Activated T-helper 1 cell treated with anti-CD3 and anti-CD28 coated beads, Interleukin-12 subunit alpha, Interleukin-12 subunit beta, Interleukin-2, Interleukin-4 antibody, amounts not matched to agents 30 ng/mL and 10 ng/mL and 1 ng/mL, durations not matched to agents 14 hours and 24 hours and 36 hours (primary cell): Measurements from ENCODE around the gene RANBP1. TPM values are rescaled to one million over a fixed set of nuclear protein-coding genes. Genes with fewer than 3 reads are reported as not detected.
"Not testable (repeated sequence)": the region's sequence is repeated elsewhere in the genome, so short reads cannot be mapped to it uniquely, and the experiment has no call there.

Experiments used
- DNase-seq: peaks from one replicate; pipeline ENCODE4 v3.0.0; 2021; ENCODE audit warnings: low spot score
- H3K27ac Mint-ChIP-seq: one replicate; pipeline ENCODE4 v1.8.0; 2021; ENCODE audit warnings: mild to moderate bottlenecking, mixed read lengths
- H3K27me3 Mint-ChIP-seq: one replicate; pipeline ENCODE4 v1.8.0; 2022; ENCODE audit warnings: mild to moderate bottlenecking, moderate library complexity, mixed read lengths; ENCODE audit not compliant: insufficient read depth
- H3K36me3 Mint-ChIP-seq: one replicate; pipeline ENCODE4 v1.8.0; 2021; ENCODE audit warnings: low read depth, mixed read lengths
- H3K4me1 Mint-ChIP-seq: one replicate; pipeline ENCODE4 v1.8.0; 2021; ENCODE audit warnings: low read depth, mixed read lengths
- H3K4me3 Mint-ChIP-seq: one replicate; pipeline ENCODE4 v1.8.0; 2021; ENCODE audit warnings: mild to moderate bottlenecking, moderate library complexity, mixed read lengths
- H3K9me3 Mint-ChIP-seq: one replicate; pipeline ENCODE4 v1.8.0; 2021; ENCODE audit warnings: mixed read lengths
- intact Hi-C: fragments of 100-400 bp; cut with micrococcal nuclease; formaldehyde crosslinking; loops from one replicate; pipeline ENCODE4 v1.15.1; 2024
- total RNA-seq: library from RNA; stranded (reverse); gene quantifications from 2 replicates; pipeline ENCODE4 v1.2.3, GENCODE V29; 2022

Gene RANBP1
- total RNA-seq, 1 donor from 2014 or later = 509 TPM

DNA sequence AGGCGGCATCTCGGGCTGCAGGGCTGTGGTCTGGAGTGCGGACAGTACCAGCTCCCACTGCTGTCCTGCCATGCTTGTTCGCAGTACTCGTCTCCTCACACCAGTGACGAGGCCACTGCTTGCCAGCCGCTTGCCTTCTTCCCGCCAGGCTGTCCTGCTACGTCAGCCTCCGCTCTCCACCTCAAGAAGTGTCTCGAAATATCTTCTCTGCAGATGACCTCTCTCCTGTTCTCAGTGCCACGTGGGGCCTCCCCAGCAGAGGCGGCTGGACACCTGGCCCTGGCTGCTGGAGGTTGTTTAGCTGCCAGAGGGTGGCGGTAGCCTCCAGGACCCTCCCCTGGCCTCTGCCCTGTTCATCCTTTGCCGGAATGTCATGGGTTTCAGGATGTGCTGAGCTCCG lies 38.0 kb downstream of the RANBP1 start:
- no peak overlapping the region for H3K27ac Mint-ChIP-seq
- no peaks in the 10 kb centered on the region for H3K4me1 Mint-ChIP-seq
- no peak overlapping the region for H3K4me3 Mint-ChIP-seq
- H3K36me3 Mint-ChIP-seq = no peaks in the 10 kb centered on the region
- H3K27me3 Mint-ChIP-seq = peaks cover 4% of the 10 kb centered on the region
- H3K9me3 Mint-ChIP-seq = no peaks in the 10 kb centered on the region
- intact Hi-C loops = no loop called here
- no peak for DNase-seq

DNA sequence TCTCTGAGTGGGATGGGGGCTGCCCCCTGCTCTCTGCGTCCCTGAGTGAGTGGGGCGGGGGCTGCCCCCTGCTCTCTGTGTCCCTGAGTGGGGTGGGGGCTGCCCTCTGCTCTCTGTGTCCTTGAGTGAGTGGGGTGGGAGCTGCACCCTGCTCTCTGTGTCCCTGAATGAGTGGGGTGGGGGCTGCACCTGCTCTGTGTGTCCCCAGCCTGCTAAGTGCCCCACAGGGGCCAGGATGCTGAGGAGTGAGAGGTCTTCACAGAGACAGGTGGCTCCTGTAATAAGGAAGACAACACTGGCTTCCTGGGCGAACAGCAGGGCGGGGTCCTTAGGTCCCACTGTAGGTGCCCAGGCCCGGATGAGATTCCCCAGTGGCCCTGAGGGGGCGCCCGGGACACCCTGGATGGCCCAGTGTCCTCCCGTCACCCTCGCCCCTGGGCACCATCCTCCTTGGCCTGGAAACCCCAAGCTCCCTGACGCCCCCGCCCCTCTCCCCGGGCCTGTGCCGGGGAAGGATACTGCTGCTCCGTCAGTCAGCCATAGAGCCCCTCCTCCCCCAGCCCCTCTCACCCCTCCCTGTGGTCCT lies 38.8 kb downstream of the RANBP1 start:
- intact Hi-C loops = no loop called here
- DNase-seq = no peak
- Mint-ChIP-seq H3K27me3 (peaks cover 4% of the 10 kb centered on the region), H3K4me1 (no peaks in the 10 kb centered on the region), H3K4me3 (no peak overlapping the region), H3K36me3 (no peaks in the 10 kb centered on the region), H3K27ac (no peak overlapping the region), H3K9me3 (no peaks in the 10 kb centered on the region)

DNA sequence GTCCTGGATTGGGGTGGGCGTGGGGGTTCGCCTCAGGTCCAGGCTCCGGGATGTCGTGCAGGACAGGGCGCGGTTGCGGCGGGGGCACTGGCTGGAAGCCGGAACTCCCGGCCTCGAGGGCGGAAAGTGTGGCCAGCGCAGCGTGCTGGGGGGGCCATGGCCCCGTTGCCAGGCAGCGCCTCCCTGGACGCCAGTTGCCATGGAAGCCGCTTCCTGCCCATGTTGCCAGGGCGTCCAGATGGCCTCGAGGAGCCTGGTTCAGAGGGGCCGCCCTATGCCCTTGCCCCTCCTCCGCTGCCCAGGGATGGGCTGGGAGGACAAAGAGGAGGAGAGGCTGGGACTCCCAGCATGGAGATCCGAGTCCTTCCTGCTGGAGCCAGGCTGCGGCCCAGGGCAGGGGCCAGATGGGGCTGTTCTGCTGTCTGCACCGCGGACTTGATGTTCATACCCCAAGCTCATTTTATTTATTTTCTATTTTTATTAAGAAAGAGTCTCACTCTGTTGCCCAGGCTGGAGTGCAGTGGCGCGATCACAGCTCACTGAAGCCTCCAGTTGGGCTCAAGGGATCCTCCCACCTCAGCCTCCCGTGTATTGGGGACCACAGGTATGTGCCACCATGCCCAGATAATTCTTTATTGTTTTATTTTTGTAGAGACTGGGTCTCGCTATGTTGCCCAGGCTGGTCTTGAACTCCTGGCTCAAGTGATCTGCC lies 39.6 kb downstream of the RANBP1 start:
- no peaks in the 10 kb centered on the region for H3K36me3 Mint-ChIP-seq
- H3K27me3 Mint-ChIP-seq = peaks cover 4% of the 10 kb centered on the region
- no peaks in the 10 kb centered on the region for H3K4me1 Mint-ChIP-seq
- no peak overlapping the region for H3K27ac Mint-ChIP-seq
- DNase-seq = peak; percentile 16
- H3K9me3 Mint-ChIP-seq = no peaks in the 10 kb centered on the region
- H3K4me3 Mint-ChIP-seq = no peak overlapping the region
- intact Hi-C loops = no loop called here

DNA sequence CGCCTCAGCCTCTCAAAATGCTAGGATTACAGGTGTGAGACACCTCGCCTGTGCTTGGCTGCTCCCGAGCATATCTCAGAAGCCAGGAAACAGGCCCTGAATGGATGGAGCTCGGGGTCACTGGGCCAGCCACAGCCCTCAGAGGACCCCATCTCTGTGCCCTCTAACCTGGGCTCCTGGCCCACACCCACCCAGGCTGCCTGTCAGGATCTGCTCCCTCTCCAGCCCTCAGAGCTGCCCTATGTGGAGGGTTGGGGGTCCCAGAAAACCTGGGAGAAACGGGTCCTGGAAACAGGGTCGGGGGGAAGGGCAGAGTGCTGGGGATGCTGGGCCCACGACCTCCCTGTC lies 40.1 kb downstream of the RANBP1 start:
- intact Hi-C loops = no loop called here
- Mint-ChIP-seq H3K4me3 (no peak overlapping the region), H3K9me3 (no peaks in the 10 kb centered on the region), H3K27me3 (peaks cover 4% of the 10 kb centered on the region), H3K4me1 (no peaks in the 10 kb centered on the region), H3K27ac (no peak overlapping the region), H3K36me3 (no peaks in the 10 kb centered on the region)
- DNase-seq = no peak

DNA sequence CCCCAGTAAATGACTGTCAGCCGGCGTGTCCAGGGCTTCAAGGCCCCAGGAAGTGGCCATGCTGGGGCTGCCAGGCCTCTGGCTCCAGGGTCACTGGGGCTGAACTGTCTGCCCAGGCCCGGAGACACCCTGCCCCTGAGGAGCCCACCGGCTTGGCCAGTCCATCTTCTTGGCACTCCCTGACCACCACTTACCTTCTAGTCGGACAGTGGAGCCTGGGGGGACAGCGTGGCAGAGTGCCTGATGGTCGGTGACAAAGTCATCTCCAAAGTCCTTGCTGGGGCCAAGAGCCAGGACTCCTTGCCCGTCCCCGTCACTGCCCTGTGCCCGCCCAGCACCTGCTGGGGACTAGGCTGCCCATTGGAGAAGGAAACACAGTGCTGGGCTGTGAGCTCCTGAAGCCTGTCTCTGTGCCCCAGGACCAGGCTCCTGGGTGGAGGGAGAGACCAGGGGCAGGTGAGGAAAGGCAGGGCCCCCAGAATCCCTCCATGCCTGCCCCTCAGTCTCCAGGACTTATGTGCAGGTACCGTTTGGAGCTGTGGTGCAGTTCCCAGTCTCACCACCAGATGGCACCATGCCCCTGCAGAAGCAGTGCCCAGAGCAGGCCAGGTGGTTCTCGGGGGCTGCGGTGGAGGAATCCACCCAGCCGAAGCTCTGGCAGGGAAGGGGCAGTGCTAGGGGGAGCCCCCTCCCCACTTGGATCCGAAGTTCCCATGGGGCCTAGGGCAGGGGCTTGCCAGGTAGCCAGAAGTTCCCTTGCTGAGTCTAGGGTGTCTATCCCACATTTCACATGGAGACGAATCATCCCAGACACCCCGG lies 40.9 kb downstream of the RANBP1 start:
- H3K27me3 Mint-ChIP-seq = peaks cover 4% of the 10 kb centered on the region
- no peaks in the 10 kb centered on the region for H3K36me3 Mint-ChIP-seq
- no peak overlapping the region for H3K27ac Mint-ChIP-seq
- no peaks in the 10 kb centered on the region for H3K9me3 Mint-ChIP-seq
- peak; percentile 74 for DNase-seq
- no peak overlapping the region for H3K4me3 Mint-ChIP-seq
- intact Hi-C loops = loop anchor here (1.0 kb wide), 3 partner anchors 111 to 299 kb away; partner anchors contain the start of gene RTN4R
- H3K4me1 Mint-ChIP-seq = no peaks in the 10 kb centered on the region

DNA sequence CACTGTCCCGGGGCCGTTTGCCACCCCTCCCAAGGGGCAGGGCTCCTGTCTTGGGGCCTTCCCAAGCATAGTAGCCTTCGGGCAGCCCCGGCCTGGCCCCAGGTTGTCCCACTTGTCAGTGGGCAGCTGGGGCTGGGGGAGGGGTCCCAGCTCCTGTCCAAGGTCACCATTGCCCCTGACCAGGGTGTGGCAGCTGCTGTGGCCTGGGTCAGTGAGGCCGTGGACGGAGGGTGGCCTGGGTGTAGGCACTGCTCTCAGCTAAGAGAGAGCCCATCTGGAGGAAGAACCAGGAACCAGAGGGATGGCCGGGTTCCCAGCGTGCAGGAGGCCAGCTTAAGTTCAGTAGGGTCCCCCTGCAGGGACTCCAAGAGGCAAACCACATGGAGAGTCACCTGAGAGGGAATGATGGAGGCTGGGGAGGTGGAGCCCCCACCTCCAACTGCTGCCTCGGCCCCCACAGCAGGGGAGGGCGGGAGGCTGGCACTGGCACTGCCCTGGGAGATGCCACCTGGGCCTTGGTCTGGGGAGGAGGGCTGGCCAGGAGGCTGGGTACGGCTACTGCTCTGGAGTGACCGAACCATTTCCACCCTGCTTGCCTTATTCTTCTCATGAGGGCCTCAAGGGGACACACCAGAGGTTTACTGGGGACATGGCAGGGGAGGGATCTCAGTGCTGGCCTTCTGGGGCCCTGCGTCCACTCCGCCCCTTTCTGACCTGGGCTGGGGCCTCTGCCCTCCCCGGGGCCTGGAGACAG lies 41.7 kb downstream of the RANBP1 start:
- Mint-ChIP-seq H3K27ac (no peak overlapping the region), H3K4me1 (no peaks in the 10 kb centered on the region), H3K4me3 (no peak overlapping the region), H3K36me3 (no peaks in the 10 kb centered on the region), H3K9me3 (no peaks in the 10 kb centered on the region), H3K27me3 (peaks cover 4% of the 10 kb centered on the region)
- intact Hi-C loops = loop anchor here (1.0 kb wide), 3 partner anchors 111 to 299 kb away; partner anchors contain the start of gene RTN4R
- DNase-seq = no peak

DNA sequence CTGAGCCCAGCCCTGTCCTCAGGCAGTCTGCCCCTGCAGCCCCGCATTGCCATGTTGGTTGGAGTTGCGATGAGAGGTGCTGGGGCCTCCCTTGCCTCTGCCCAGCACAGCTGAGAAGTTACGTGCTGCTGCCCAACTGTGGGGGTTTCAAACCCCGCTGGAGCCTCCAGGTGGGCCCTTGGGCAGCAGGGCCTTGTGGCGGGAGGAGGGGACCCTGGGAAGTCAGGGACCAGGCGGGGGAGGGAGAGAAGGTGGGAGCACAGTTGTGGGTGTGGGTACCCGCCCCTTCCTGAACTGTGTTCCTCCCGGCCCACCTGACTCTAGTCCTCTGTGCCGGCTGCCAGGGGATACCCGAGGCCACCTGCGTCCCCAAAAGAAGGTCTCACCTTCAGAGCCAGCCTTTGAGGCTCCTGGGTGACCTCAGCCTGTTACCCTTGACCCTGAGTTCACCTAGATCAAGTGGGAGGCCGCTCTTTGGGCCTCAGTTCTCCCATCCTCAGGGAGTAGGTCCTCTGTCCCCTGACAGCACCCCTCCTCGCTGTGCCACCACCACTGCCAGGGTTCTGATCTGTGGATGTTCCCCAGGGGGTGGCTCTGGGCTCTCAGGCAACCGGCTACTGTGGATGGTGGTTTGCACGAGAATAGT lies 42.6 kb downstream of the RANBP1 start:
- Mint-ChIP-seq H3K9me3 (no peaks in the 10 kb centered on the region), H3K4me1 (no peaks in the 10 kb centered on the region), H3K27me3 (peaks cover 4% of the 10 kb centered on the region), H3K36me3 (no peaks in the 10 kb centered on the region), H3K27ac (no peak overlapping the region), H3K4me3 (no peak overlapping the region)
- no peak for DNase-seq
- intact Hi-C loops = no loop called here

DNA sequence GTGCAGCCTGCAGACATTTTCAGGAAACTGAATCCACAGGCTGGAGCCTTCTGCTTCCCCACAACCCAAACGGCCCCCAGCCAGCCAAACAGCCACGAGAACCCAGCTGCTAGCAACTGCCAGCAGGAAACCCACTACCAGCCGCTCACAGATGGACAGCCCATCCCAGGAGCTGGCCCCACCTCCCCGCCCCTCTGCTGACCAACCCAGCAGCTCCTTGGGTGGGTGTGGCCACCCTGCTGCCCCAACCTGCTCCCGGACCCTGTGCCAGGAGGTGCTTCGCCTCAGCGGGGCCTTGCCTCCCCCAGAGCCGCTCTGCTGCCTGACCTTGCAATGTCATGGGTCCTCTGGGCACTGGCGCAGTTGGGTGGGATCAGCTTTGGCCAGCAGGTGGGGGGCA lies 43.2 kb downstream of the RANBP1 start:
- Mint-ChIP-seq H3K9me3 (no peaks in the 10 kb centered on the region), H3K4me1 (no peaks in the 10 kb centered on the region), H3K4me3 (no peak overlapping the region), H3K27ac (no peak overlapping the region), H3K36me3 (no peaks in the 10 kb centered on the region), H3K27me3 (peaks cover 4% of the 10 kb centered on the region)
- intact Hi-C loops = no loop called here
- no peak for DNase-seq

DNA sequence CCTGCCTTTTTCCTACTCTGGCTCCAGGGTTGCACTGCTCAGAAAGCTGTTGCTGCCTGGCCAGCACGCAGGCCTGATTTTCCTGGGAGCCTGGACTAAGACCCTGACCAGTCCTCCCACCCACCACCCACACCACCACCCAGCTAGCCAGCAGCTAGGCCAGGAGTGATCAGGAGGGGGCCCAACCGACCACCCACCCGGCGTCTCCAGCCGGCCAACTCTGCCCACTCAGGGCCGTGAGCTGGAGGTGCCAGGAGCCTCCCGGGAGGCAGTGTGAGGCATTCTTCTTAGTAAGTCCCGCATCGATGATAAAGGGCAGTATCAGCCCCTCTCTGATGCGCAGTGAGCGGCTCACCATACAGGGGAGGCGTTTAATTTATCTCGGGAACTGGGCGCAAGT lies 43.6 kb downstream of the RANBP1 start:
- H3K4me1 Mint-ChIP-seq, intact Hi-C loops, H3K9me3 Mint-ChIP-seq, H3K27me3 Mint-ChIP-seq, H3K4me3 Mint-ChIP-seq, DNase-seq, H3K36me3 Mint-ChIP-seq, H3K27ac Mint-ChIP-seq: not testable (repeated sequence)

DNA sequence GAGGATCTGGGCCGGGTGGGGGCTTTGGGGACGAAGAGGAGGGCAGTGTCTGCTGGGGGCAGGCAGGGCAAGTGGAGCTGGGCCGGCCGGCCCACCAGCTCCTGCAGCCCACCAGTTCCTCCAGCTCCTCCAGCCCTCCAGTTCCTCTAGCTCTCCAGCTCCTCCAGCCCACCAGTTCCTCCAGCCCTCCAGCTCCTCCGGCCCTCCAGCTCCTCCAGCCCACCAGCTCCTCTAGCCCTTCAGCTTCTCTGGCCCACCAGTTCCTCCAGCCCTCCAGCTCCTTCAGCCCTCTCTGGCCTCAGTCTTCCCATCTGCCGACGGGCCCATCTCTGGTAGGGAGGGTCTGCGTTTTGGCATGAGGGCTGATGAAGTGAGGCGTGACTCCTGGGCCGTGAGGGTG lies 44.1 kb downstream of the RANBP1 start:
- Mint-ChIP-seq H3K4me1 (no peaks in the 10 kb centered on the region), H3K36me3 (no peaks in the 10 kb centered on the region), H3K9me3 (peaks cover 4% of the 10 kb centered on the region), H3K4me3 (no peak overlapping the region), H3K27ac (no peak overlapping the region), H3K27me3 (peaks cover 4% of the 10 kb centered on the region)
- intact Hi-C loops = no loop called here
- no peak for DNase-seq

DNA sequence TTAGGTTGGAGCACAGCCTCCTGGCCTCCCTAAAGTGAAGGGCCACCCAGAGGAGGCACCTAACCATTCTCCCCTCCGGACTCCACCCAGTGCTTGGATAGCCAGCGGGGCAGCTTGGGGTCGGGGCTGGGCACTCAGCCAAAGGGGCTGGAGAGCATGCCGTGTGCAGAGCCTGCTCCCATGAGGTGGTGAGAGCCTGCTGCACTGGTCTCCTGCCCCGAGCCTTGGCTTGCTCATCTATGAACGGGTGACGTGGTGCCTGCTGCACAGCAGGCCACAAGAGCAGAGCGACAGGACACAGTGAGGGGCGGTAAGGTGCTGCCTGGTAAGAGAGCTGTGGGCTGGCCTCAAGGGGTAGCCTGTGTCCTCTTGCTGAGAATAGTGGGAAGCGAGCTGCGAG lies 49.0 kb downstream of the RANBP1 start:
- no peaks in the 10 kb centered on the region for H3K27me3 Mint-ChIP-seq
- H3K36me3 Mint-ChIP-seq = no peaks in the 10 kb centered on the region
- DNase-seq = no peak
- peaks cover 4% of the 10 kb centered on the region for H3K9me3 Mint-ChIP-seq
- H3K27ac Mint-ChIP-seq = no peak overlapping the region
- H3K4me3 Mint-ChIP-seq = no peak overlapping the region
- intact Hi-C loops = no loop called here
- H3K4me1 Mint-ChIP-seq = no peaks in the 10 kb centered on the region

DNA sequence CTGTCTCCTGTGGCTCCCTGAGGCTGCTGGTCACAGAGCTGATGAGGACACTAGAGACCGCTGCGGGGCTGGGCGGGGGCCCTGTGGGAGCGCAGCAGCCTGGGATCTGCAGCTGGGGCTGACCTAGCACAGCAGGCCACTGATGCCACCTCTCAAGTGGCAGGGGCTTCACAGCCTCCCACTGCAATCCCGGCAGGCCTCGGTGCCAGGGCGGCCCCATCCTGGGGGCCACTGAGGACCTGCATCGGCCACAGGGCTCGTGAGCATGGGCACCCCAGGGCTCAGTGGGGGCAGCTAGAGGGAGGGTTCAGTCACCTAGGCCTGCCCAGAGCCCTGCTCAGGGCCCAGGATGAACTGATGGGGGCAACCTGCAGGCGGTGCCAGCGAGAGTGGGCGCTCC lies 49.5 kb downstream of the RANBP1 start:
- DNase-seq = no peak
- Mint-ChIP-seq H3K9me3 (peaks cover 4% of the 10 kb centered on the region), H3K27ac (no peak overlapping the region), H3K4me1 (no peaks in the 10 kb centered on the region), H3K36me3 (no peaks in the 10 kb centered on the region), H3K27me3 (no peaks in the 10 kb centered on the region), H3K4me3 (no peak overlapping the region)
- intact Hi-C loops = no loop called here
